B cell (primary cell): ENCODE measurements around the gene PAQR4. TPM values are rescaled to one million over a fixed set of nuclear protein-coding genes. Genes with fewer than 3 reads are reported as not detected.
A peak's percentile ranks its signal among the peaks of the same experiment; 100 is the strongest.

Source experiments
- ATAC-seq: fragments of 200-7000 bp; cut with Tn5 transposase; one replicate; pipeline ENCODE4 v1.10.0; 2021; ENCODE audit warnings: low read depth, mild to moderate bottlenecking, moderate number of reproducible peaks, moderate library complexity
- CTCF ChIA-PET: fragments of 350-600 bp; sonication (Branson Sonifier 250); formaldehyde crosslinking; loops from one replicate; lab custom pipeline; 2021; ENCODE audit warnings: antibody characterized with exemption, inconsistent platforms; lab: Charles Lee
- POLR2A ChIA-PET: fragments of 350-600 bp; sonication (Branson Sonifier 250); formaldehyde crosslinking; loops from one replicate; lab custom pipeline; 2021; ENCODE audit warnings: antibody characterized with exemption; lab: Charles Lee
- DNase-seq: peaks from one replicate; pipeline ENCODE4 v3.0.0; 2013
- H2AFZ ChIP-seq: 2 replicates; pipeline ENCODE4 v1.6.1; 2012; ENCODE audit warnings: mild to moderate bottlenecking, low read depth, low read length; ENCODE audit not compliant: insufficient read depth, poor library complexity, severe bottlenecking
- H3K27ac ChIP-seq, 2 donors: 1 replicate in 1 of 2; 2 replicates in 1 of 2; pipeline ENCODE4 v1.5.1; 2012 to 2013; ENCODE audit warnings: low read length in 2 of 2, mild to moderate bottlenecking in 2 of 2, moderate library complexity in 1 of 2
- H3K27me3 ChIP-seq, 4 experiments: fragments of 200-600 bp in 1 of 4; sonication (generic) in 1 of 4; replicated peaks in 1 of 4; 1 replicate in 2 of 4; 2 replicates in 2 of 4; pipeline versions ENCODE4 v1.6.1 to v1.7.0; 2013 to 2016; ENCODE audit warnings: low read length in 3 of 4, mild to moderate bottlenecking in 2 of 4, mixed read lengths in 1 of 4, moderate library complexity in 1 of 4; ENCODE audit not compliant: insufficient read depth in 4 of 4, control insufficient read depth in 3 of 4; ENCODE audit errors: control extremely low read depth in 1 of 4
- H3K36me3 ChIP-seq, 2 experiments: replicated peaks in 1 of 2; 1 replicate in 1 of 2; 2 replicates in 1 of 2; pipeline versions ENCODE4 v1.6.1 to v1.7.1; 2013; ENCODE audit warnings: low read length in 1 of 2; ENCODE audit not compliant: insufficient read depth in 2 of 2, control insufficient read depth in 1 of 2; ENCODE audit errors: control extremely low read depth in 1 of 2, extremely low read depth in 1 of 2
- H3K4me1 ChIP-seq, 2 donors: fragments of 200-600 bp in 1 of 2; sonication (generic) in 1 of 2; 1 replicate in 1 of 2; 2 replicates in 1 of 2; pipeline versions ENCODE4 v1.5.1 to v1.6.1; 2013 to 2017; ENCODE audit warnings: low read length in 2 of 2; ENCODE audit not compliant: control insufficient read depth in 2 of 2, insufficient read depth in 2 of 2
- H3K4me2 ChIP-seq: replicated peaks from 2 replicates; pipeline ENCODE3; 2012; ENCODE audit warnings: mild to moderate bottlenecking, low read depth, low read length; ENCODE audit not compliant: poor library complexity, severe bottlenecking
- H3K4me3 ChIP-seq, 5 experiments: fragments of 200-600 bp in 1 of 5; sonication (generic) in 1 of 5; 1 replicate in 3 of 5; 2 replicates in 2 of 5; pipeline versions ENCODE4 v1.5.1 to v1.7.0; 2011 to 2016; ENCODE audit warnings: low read length in 4 of 5, mild to moderate bottlenecking in 4 of 5, low read depth in 2 of 5, control low read depth in 1 of 5, moderate library complexity in 1 of 5; ENCODE audit not compliant: insufficient read depth in 1 of 5; ENCODE audit errors: control extremely low read depth in 1 of 5, extremely low read depth in 1 of 5
- H3K79me2 ChIP-seq: fragments of 200-600 bp; sonication (generic); one replicate; pipeline ENCODE4 v1.6.0; 2016; ENCODE audit warnings: low read length; ENCODE audit not compliant: control insufficient read depth, insufficient read depth
- H3K9ac ChIP-seq: fragments of 200-600 bp; sonication (generic); 2 replicates; pipeline ENCODE4 v1.6.1; 2017; ENCODE audit warnings: mild to moderate bottlenecking, low read length, moderate library complexity
- H3K9me3 ChIP-seq, 3 donors: one replicate each; pipeline versions ENCODE4 v1.6.1 to v1.7.1; 2013; ENCODE audit warnings: low read length in 2 of 3; ENCODE audit not compliant: control insufficient read depth in 2 of 3, insufficient read depth in 1 of 3; ENCODE audit errors: control extremely low read depth in 1 of 3
- H4K20me1 ChIP-seq: 2 replicates; pipeline ENCODE4 v1.6.0; 2012; ENCODE audit warnings: mild to moderate bottlenecking, low read length; ENCODE audit not compliant: insufficient read depth, control insufficient read depth, poor library complexity, severe bottlenecking
- H3K27ac Mint-ChIP-seq: one replicate; pipeline ENCODE4 v1.8.0; 2021; ENCODE audit warnings: mixed read lengths
- H3K27me3 Mint-ChIP-seq: one replicate; pipeline ENCODE4 v1.8.0; 2021; ENCODE audit warnings: mixed read lengths
- H3K4me1 Mint-ChIP-seq: one replicate; pipeline ENCODE4 v1.8.0; 2021; ENCODE audit warnings: mixed read lengths
- H3K4me3 Mint-ChIP-seq: one replicate; pipeline ENCODE4 v1.8.0; 2021; ENCODE audit warnings: mixed read lengths
- H3K9me3 Mint-ChIP-seq: one replicate; pipeline ENCODE4 v1.8.0; 2022; ENCODE audit warnings: mixed read lengths; ENCODE audit not compliant: insufficient read depth
- CTCF ChIP-seq: fragments of 200-600 bp; IDR thresholded peaks from one replicate; pipeline ENCODE4 v1.8.0; 2022; ENCODE audit warnings: antibody characterized with exemption, mild to moderate bottlenecking
- EZH2 ChIP-seq: IDR thresholded peaks from 2 replicates; pipeline ENCODE4 v1.6.1; 2012; ENCODE audit warnings: borderline replicate concordance, low read depth, mild to moderate bottlenecking, moderate library complexity, low read length; ENCODE audit not compliant: insufficient read depth, poor library complexity, severe bottlenecking
- WGBS: methylation state at CpG from one replicate; pipeline ENCODE4 v1.1.5; 2013; ENCODE audit warnings: missing lambda C conversion rate; ENCODE audit not compliant: insufficient coverage; 5-methylcytosine and 5-hydroxymethylcytosine counted together
- intact Hi-C: fragments of 100-400 bp; cut with micrococcal nuclease; formaldehyde crosslinking; loops from one replicate; pipeline ENCODE4 v1.10.0; 2022
- polyA plus RNA-seq: library from polyadenylated mRNA; depleted of rRNA; stranded (reverse); fragments of >200 nt; gene quantifications from 2 replicates; pipeline ENCODE4 v1.2.3, GENCODE V29; 2012
- total RNA-seq, 2 donors: library from RNA; stranded (reverse); fragments of 120-200 nt in 1 of 2; gene quantifications; 1 replicate in 1 of 2; 2 replicates in 1 of 2; pipeline versions ENCODE4 v1.2.3 to v1.2.4, GENCODE V29; 2013 to 2022

PAQR4 gene
- total and polyA plus RNA-seq, 2 donors (not counting 1 experiment from before 2014, with no cell fraction given): 2.6 to 2.8 TPM

- WGBS: 16% methylated on average over 21 of the region's 21 CpGs
- H3K4me1 Mint-ChIP-seq: no peaks in the 10 kb centered on the region
- ATAC-seq (no peak), DNase-seq (no peak)
- intact Hi-C loops: no loop called here
- TF ChIP-seq CTCF (no peak), EZH2 (no peak)
- no peak overlapping the region for H3K27ac Mint-ChIP-seq
- Histone ChIP-seq H3K4me3 (no peak overlapping the region), H3K27ac (no peak overlapping the region), H4K20me1 (no peaks in the 10 kb centered on the region), H2AFZ (no peak overlapping the region), H3K9ac (no peak overlapping the region), H3K4me2 (peak overlapping the region; percentile 25), H3K79me2 (no peaks in the 10 kb centered on the region), H3K4me1 (peaks cover 13 to 26% of the 10 kb centered on the region in 2 donors), H3K9me3 (peaks cover 0 to 3% (median 0%) of the 10 kb centered on the region in 3 donors), H3K27me3 (peaks cover 0 to 34% (median 5%) of the 10 kb centered on the region in 4 experiments), H3K36me3 (no peaks in the 10 kb centered on the region)
- peaks cover 23% of the 10 kb centered on the region for H3K27me3 Mint-ChIP-seq
- ChIA-PET POLR2A (no interaction called here), CTCF (interaction anchor here (1.6 kb wide), 1 partner anchor 29 kb away, joined by 5 read pairs; no protein-coding TSS in a partner anchor)
- H3K9me3 Mint-ChIP-seq: no peaks in the 10 kb centered on the region
- H3K4me3 Mint-ChIP-seq: no peak overlapping the region
These were observed 13.2 kb upstream of the PAQR4 start for GRCh38 chr16:2955779-2956578.

GRCh38 chr16:2956579-2956956 lies 12.6 kb upstream of the PAQR4 start:
- H3K79me2 ChIP-seq: no peaks in the 10 kb centered on the region
- Mint-ChIP-seq H3K9me3 (no peaks in the 10 kb centered on the region), H3K4me1 (no peaks in the 10 kb centered on the region), H3K27me3 (peaks cover 23% of the 10 kb centered on the region), H3K4me3 (no peak overlapping the region), H3K27ac (no peak overlapping the region)
- ChIA-PET POLR2A (no interaction called here), CTCF (interaction anchor here (1.6 kb wide), 1 partner anchor 29 kb away, joined by 5 read pairs; no protein-coding TSS in a partner anchor)
- H4K20me1 ChIP-seq: no peaks in the 10 kb centered on the region
- no peak for TF ChIP-seq EZH2
- H3K9ac ChIP-seq: no peak overlapping the region
- intact Hi-C loops: no loop called here
- no peak overlapping the region for H3K4me2 ChIP-seq
- H3K9me3 ChIP-seq: peaks cover 0 to 3% (median 0%) of the 10 kb centered on the region in 3 donors
- H3K4me3 ChIP-seq: no peak overlapping the region
- 99% methylated on average over 8 of the region's 11 CpGs for WGBS
- H2AFZ ChIP-seq: no peak overlapping the region
- H3K27me3 ChIP-seq: peaks cover 0 to 34% (median 5%) of the 10 kb centered on the region in 4 experiments
- H3K36me3 ChIP-seq: no peaks in the 10 kb centered on the region
- peaks cover 13 to 26% of the 10 kb centered on the region in 2 donors for H3K4me1 ChIP-seq
- no peak for ATAC-seq
- DNase-seq: no peak
- no peak overlapping the region for H3K27ac ChIP-seq
